ENCODE measurements around the gene TMEM25. TPM values are rescaled to one million over a fixed set of nuclear protein-coding genes. Genes with fewer than 3 reads are reported as not detected.
A peak's percentile ranks its signal among the peaks of the same experiment; 100 is the strongest.
"Not testable (repeated sequence)": the region's sequence is repeated elsewhere in the genome, so short reads cannot be mapped to it uniquely, and the experiment has no call there.

The TMEM25 gene
- total RNA-seq, 1 donor from 2014 or later, result 27.9 TPM

GRCh38 chr11:118532091-118532490, 1.1 kb downstream of the TMEM25 start:
- DNase-seq (ENCODE audit: low spot score), result no peak

- no peak for DNase-seq (ENCODE audit: low spot score)
Observed at GRCh38 chr11:118532852-118533768, 2.1 kb downstream of the TMEM25 start.

GRCh38 chr11:118533769-118534729, 3.1 kb downstream of the TMEM25 start:
- DNase-seq (ENCODE audit: low spot score), result no peak

- DNase-seq (ENCODE audit: low spot score), result no peak
Observed at GRCh38 chr11:118535261-118535660, 4.3 kb downstream of the TMEM25 start.

- no peak for DNase-seq (ENCODE audit: low spot score)
Observed at GRCh38 chr11:118536726-118537125, 5.7 kb downstream of the TMEM25 start.

DNA sequence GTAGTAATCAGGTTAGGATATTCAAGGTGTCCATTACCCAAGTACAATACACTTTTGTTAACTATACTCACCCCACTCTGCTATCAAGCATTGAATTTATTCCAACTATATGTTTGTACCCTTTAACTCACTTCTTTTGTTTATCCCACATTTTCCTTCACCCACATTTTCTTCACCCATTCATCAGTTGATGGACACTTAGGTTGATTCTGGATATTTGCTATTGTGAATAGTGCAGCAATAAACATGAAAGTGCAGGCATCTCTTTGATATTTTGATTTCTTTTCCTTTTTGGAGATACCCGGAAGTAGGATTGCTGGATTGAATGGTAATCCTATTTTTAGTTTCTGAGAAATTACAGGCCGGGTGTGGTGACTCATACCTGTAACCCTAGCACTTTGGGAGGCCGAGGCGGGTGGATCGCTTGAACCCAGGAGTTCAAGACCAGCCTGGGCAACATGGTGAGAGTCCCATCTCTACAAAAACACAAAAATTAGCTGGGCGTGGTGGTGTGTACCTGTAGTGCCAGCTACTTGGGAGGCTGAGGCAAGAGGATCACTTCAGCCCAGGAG, 6.5 kb downstream of the TMEM25 start:
- DNase-seq (ENCODE audit: low spot score), result no peak

- no peak for DNase-seq (ENCODE audit: low spot score)
Observed at GRCh38 chr11:118544010-118544646, 13.1 kb downstream of the TMEM25 start.

GRCh38 chr11:118544647-118545010, 13.6 kb downstream of the TMEM25 start:
- no peak for DNase-seq (ENCODE audit: low spot score)

GRCh38 chr11:118545533-118545932, 14.5 kb downstream of the TMEM25 start:
- no peak for DNase-seq (ENCODE audit: low spot score)

DNA sequence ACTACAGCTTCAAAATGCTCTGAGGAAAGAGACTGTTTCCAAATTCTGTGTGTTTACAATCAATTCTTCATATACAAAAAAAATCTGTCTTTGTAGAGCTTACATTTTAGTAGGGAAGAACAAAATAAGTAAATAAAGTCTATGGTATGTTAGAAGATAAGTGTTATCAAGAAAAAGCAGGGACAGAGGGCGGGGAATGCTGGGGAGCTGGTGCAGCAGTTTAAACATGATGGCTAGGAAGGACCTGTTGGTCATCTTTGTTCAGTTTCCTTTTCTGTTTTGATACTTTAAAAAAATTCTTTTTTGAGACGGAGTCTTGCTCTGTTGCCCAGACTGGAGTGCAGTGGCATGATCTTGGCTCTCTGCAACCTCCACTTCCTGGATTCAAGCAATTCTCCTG, 16.1 kb downstream of the TMEM25 start:
- no peak for DNase-seq (ENCODE audit: low spot score)

GRCh38 chr11:118552341-118552740, 21.3 kb downstream of the TMEM25 start:
- DNase-seq (ENCODE audit: low spot score), result no peak

- DNase-seq (ENCODE audit: low spot score), result no peak
Observed at GRCh38 chr11:118560806-118561205, 29.8 kb downstream of the TMEM25 start.

DNA sequence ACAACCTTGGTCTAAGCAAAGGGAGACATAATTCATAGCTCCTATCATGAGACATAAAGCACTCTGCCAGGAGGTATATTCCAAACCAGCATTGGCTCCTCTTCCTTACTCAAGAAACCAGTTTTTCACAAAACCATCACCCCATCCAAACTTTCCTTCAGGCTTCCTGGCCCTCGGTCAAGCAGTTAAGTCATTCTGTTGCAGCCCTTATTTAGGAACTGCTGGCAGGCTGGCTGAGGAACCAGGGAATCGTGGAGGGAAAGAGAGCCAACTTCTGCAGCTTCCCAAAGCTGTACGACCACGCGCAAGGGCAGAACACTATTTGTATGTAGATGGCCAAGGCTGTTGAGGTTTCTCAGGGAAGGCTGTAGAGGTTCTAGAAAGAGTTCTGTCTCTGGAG, 34.1 kb downstream of the TMEM25 start:
- peak; percentile 47 for DNase-seq (ENCODE audit: low spot score)

GRCh38 chr11:118569670-118570069, 38.7 kb downstream of the TMEM25 start:
- DNase-seq (ENCODE audit: low spot score), result no peak

GRCh38 chr11:118570787-118571186, 39.8 kb downstream of the TMEM25 start:
- DNase-seq (ENCODE audit: low spot score), result no peak

DNA sequence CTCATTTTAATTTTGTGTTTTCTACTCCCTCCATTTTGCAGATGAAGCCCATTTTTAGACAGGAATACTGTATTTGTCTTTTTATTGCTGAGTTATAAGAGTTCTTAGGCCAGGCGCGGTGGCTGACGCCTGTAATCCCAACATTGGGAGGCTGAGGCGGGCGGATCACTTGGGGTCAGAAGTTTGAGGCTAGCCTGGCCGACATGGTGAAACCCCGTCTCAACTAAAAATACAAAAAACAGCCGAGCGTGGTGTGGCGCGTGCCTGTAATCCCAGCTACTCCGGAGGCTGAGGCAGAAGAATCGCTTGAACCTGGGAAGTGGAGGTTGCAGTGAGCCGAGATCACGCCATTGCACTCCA, 40.7 kb downstream of the TMEM25 start:
- DNase-seq (ENCODE audit: low spot score), result not testable (repeated sequence)

DNA sequence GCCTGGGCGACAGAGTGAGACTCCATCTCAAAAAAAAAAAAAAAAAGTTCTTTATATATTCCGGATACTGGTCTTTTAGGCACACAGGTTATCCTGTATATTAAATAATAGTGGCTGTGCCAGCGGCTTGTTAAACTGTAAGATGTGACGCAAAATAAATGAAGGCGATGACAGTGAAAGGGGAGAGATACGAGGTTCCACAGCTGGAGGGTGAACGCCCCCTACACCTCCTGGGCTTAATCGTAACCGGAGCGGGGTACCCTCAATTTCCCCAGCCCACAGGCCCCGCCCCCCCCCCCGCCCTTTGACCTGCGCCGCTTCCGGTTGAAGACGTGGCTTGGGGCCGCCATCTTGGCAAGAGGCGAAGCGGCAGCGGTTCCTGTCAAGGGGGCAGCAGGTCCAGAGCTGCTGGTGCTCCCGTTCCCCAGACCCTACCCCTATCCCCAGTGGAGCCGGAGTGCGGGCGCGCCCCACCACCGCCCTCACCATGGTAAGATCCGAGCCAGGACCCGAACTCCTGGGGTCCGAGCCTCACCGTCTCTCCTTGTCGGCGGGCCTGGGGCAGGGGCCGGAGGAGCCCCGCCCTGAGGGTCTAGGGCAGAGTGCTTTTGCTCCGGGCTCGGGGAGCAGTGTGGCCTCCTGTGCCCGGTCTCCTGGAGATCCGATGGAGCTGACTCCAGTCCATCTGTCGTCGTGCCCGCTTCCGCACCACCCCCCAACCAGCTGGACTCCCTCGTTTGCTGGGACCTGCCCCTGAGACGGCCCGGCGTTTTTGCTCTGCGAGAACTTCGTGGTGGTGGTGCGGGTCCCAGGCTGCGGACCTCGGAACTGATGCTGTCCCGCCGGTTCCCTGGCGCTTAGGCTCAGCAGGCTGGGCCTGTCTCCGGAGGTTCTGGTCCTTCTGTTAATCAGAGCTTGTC, 41.3 kb downstream of the TMEM25 start, which contains the start of gene ARCN1:
TSS of gene ARCN1 (plus strand) at position 349 of the 920 bp plus-strand sequence. CDS start at position 488, 139 bp downstream.
- DNase-seq (ENCODE audit: low spot score), result peak; percentile 85

- no peak for DNase-seq (ENCODE audit: low spot score)
Observed at GRCh38 chr11:118572981-118573550, 42.1 kb downstream of the TMEM25 start.

DNA sequence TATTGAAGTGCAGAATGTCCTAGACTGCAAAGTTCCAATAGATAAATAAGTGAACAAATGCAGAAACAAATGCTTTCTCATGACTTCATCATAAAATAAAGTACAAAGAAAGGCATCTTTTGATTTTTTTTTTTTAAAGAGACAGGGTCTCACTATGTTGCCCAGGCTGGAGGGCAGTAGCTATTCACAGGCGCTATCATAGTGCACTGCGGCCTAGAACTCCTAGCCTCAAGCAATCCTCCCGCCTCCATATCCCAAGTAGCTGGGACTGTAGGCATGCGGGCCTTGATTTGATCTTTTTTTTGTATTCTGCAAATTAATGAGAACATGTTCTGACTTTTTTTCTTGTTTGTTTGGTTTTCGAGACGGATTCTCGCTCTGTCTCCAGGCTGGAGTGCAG, 43.6 kb downstream of the TMEM25 start:
- no peak for DNase-seq (ENCODE audit: low spot score)

DNA sequence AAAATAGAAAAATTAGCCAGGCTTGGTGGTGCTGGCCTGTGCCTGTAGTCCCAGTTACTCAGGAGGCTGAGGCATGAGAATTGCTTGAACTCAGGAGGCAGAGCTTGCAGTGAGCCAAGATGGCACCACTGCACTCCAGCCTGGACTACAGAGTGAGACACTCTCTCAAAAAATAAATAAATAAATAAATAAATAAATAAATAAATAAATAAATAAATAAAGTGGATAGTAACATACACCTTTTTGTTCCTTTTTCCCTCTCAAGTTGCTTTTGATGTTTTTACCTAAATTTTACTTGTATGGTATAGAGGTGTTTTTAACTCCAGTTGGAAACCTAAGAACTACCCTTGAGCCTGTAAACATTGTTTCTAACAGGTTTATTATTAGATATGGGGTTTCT, 47.0 kb downstream of the TMEM25 start:
- DNase-seq (ENCODE audit: low spot score), result not testable (repeated sequence)

Data from ureter (tissue), 1 donor.